Measurements from ENCODE around the gene GCNT2.
"Not testable (repeated sequence)": the region's sequence is repeated elsewhere in the genome, so short reads cannot be mapped to it uniquely, and the experiment has no call there.

GCNT2 gene

GRCh38 chr6:10591422-10592160 is 70.4 kb downstream of the GCNT2 start:
- ATAC-seq, result no peak
- Mint-ChIP-seq H3K4me1 (peaks cover 36% of the 10 kb centered on the region), H3K27ac (no peak overlapping the region), H3K9me3 (no peaks in the 10 kb centered on the region), H3K36me3 (peaks cover 9% of the 10 kb centered on the region), H3K27me3 (no peaks in the 10 kb centered on the region), H3K4me3 (no peak overlapping the region)

- Mint-ChIP-seq H3K9me3 (no peaks in the 10 kb centered on the region), H3K4me3 (no peak overlapping the region), H3K27ac (peak overlapping the region; percentile 22), H3K36me3 (peaks cover 2% of the 10 kb centered on the region), H3K27me3 (no peaks in the 10 kb centered on the region), H3K4me1 (peaks cover 47% of the 10 kb centered on the region)
- ATAC-seq, result peak; percentile 48
Measured at GRCh38 chr6:10595731-10596664, 74.8 kb downstream of the GCNT2 start.

GRCh38 chr6:10597499-10598001 is 76.4 kb downstream of the GCNT2 start:
- no peak overlapping the region for H3K27ac Mint-ChIP-seq
- no peak overlapping the region for H3K4me3 Mint-ChIP-seq
- ATAC-seq, result no peak
- H3K36me3 Mint-ChIP-seq, result no peaks in the 10 kb centered on the region
- no peaks in the 10 kb centered on the region for H3K9me3 Mint-ChIP-seq
- peaks cover 47% of the 10 kb centered on the region for H3K4me1 Mint-ChIP-seq
- no peaks in the 10 kb centered on the region for H3K27me3 Mint-ChIP-seq

GRCh38 chr6:10598084-10598960 is 77.2 kb downstream of the GCNT2 start:
- no peak for ATAC-seq
- H3K4me1 Mint-ChIP-seq, result peaks cover 39% of the 10 kb centered on the region
- no peak overlapping the region for H3K4me3 Mint-ChIP-seq
- no peaks in the 10 kb centered on the region for H3K36me3 Mint-ChIP-seq
- no peak overlapping the region for H3K27ac Mint-ChIP-seq
- no peaks in the 10 kb centered on the region for H3K27me3 Mint-ChIP-seq
- no peaks in the 10 kb centered on the region for H3K9me3 Mint-ChIP-seq

GRCh38 chr6:10599046-10599445 is 77.9 kb downstream of the GCNT2 start:
- ATAC-seq, result no peak
- Mint-ChIP-seq H3K36me3 (no peaks in the 10 kb centered on the region), H3K4me3 (no peak overlapping the region), H3K9me3 (no peaks in the 10 kb centered on the region), H3K27ac (no peak overlapping the region), H3K4me1 (peaks cover 33% of the 10 kb centered on the region), H3K27me3 (no peaks in the 10 kb centered on the region)

GRCh38 chr6:10600681-10601080 is 79.5 kb downstream of the GCNT2 start:
- H3K4me3 Mint-ChIP-seq, H3K27me3 Mint-ChIP-seq, ATAC-seq, H3K27ac Mint-ChIP-seq, H3K36me3 Mint-ChIP-seq, H3K9me3 Mint-ChIP-seq: not testable (repeated sequence)
- H3K4me1 Mint-ChIP-seq, result peaks cover 18% of the 10 kb centered on the region

- no peak overlapping the region for H3K4me3 Mint-ChIP-seq
- H3K27me3 Mint-ChIP-seq, result no peaks in the 10 kb centered on the region
- H3K27ac Mint-ChIP-seq, result no peak overlapping the region
- no peaks in the 10 kb centered on the region for H3K9me3 Mint-ChIP-seq
- H3K4me1 Mint-ChIP-seq, result no peaks in the 10 kb centered on the region
- ATAC-seq, result no peak
- H3K36me3 Mint-ChIP-seq, result peaks cover 6% of the 10 kb centered on the region
Measured at GRCh38 chr6:10603219-10603618, 82.1 kb downstream of the GCNT2 start.

- Mint-ChIP-seq H3K4me3 (no peak overlapping the region), H3K9me3 (no peaks in the 10 kb centered on the region), H3K36me3 (peaks cover 28% of the 10 kb centered on the region), H3K27me3 (no peaks in the 10 kb centered on the region), H3K4me1 (peaks cover 16% of the 10 kb centered on the region), H3K27ac (no peak overlapping the region)
- ATAC-seq, result no peak
Measured at GRCh38 chr6:10609038-10609437, 87.9 kb downstream of the GCNT2 start.

- Mint-ChIP-seq H3K4me1 (peaks cover 20% of the 10 kb centered on the region), H3K36me3 (peaks cover 40% of the 10 kb centered on the region), H3K4me3 (no peak overlapping the region), H3K27me3 (no peaks in the 10 kb centered on the region), H3K9me3 (no peaks in the 10 kb centered on the region), H3K27ac (no peak overlapping the region)
- no peak for ATAC-seq
Measured at GRCh38 chr6:10610289-10610688, 89.1 kb downstream of the GCNT2 start.

GRCh38 chr6:10612161-10612560 is 91.0 kb downstream of the GCNT2 start:
- no peaks in the 10 kb centered on the region for H3K9me3 Mint-ChIP-seq
- no peak overlapping the region for H3K27ac Mint-ChIP-seq
- no peak for ATAC-seq
- H3K4me1 Mint-ChIP-seq, result peaks cover 20% of the 10 kb centered on the region
- peaks cover 47% of the 10 kb centered on the region for H3K36me3 Mint-ChIP-seq
- no peaks in the 10 kb centered on the region for H3K27me3 Mint-ChIP-seq
- H3K4me3 Mint-ChIP-seq, result no peak overlapping the region

- Mint-ChIP-seq H3K27ac (no peak overlapping the region), H3K4me3 (no peak overlapping the region), H3K4me1 (peaks cover 20% of the 10 kb centered on the region), H3K27me3 (no peaks in the 10 kb centered on the region), H3K36me3 (peaks cover 44% of the 10 kb centered on the region), H3K9me3 (no peaks in the 10 kb centered on the region)
- ATAC-seq, result no peak
Measured at GRCh38 chr6:10613077-10613476, 91.9 kb downstream of the GCNT2 start.

GRCh38 chr6:10613723-10614122 is 92.6 kb downstream of the GCNT2 start:
- Mint-ChIP-seq H3K27ac (peak overlapping the region; percentile 40), H3K36me3 (peaks cover 40% of the 10 kb centered on the region), H3K4me3 (no peak overlapping the region), H3K4me1 (peaks cover 20% of the 10 kb centered on the region), H3K9me3 (no peaks in the 10 kb centered on the region), H3K27me3 (no peaks in the 10 kb centered on the region)
- no peak for ATAC-seq

- Mint-ChIP-seq H3K27ac (no peak overlapping the region), H3K27me3 (no peaks in the 10 kb centered on the region)
- ATAC-seq, result no peak
Measured at GRCh38 chr6:10615675-10616074, 94.5 kb downstream of the GCNT2 start.

GRCh38 chr6:10616266-10616665 is 95.1 kb downstream of the GCNT2 start:
- peaks cover 32% of the 10 kb centered on the region for H3K36me3 Mint-ChIP-seq
- ATAC-seq, H3K4me3 Mint-ChIP-seq, H3K27me3 Mint-ChIP-seq, H3K9me3 Mint-ChIP-seq, H3K27ac Mint-ChIP-seq: not testable (repeated sequence)
- H3K4me1 Mint-ChIP-seq, result peaks cover 10% of the 10 kb centered on the region

More at GRCh38 chr6:10615675-10616074, 94.5 kb downstream of the GCNT2 start:
- Mint-ChIP-seq H3K4me1 (peaks cover 10% of the 10 kb centered on the region), H3K4me3 (no peak overlapping the region), H3K36me3 (peaks cover 26% of the 10 kb centered on the region), H3K9me3 (no peaks in the 10 kb centered on the region)
